Heart left ventricle (tissue), 13 donors: ENCODE results near the gene STARD3NL.

ENCODE experiments used
- CTCF ChIP-seq, 12 donors: fragments of 200-600 bp; sonication (generic) in 4 of 12; IDR thresholded peaks; one replicate each; pipeline versions ENCODE4 v1.5.0 to v1.8.0; 2018 to 2022; ENCODE audit warnings: antibody characterized with exemption in 12 of 12, mild to moderate bottlenecking in 5 of 12
- POLR2A ChIP-seq, 2 donors: fragments of 450-650 bp; IDR thresholded peaks; one replicate each; pipeline ENCODE4 v1.6.1; 2017; ENCODE audit warnings: antibody characterized with exemption in 2 of 2, mild to moderate bottlenecking in 2 of 2, moderate library complexity in 2 of 2
- donor health status: ischemic (EF 13 %, LVEDD 7.1; RV severe dilation, severe dysfunction).
- donor health status: DM: no; HTN: yes; CAD: no.
- donor health status: DM: no; HTN: no; CAD: no.
- donor health status: ischemic (EF 25% LVEDD 6.9; RV normal size, moderate dysfunction).
- donor health status: ischemic (EF 25% LVEDD 5.7; RV mildly dilated, moderate dysfunction).
- donor health status: ischemic (EF 35%, LVEDD 5.7; RV mildly dilated, moderate dysfunction).
- donor health status: nonischemic (EF 11% LVEDD 7.7; RV severe dilation, severe dysfunction).
- donor health status: DM: yes; HTN: yes; CAD: no.
- donor health status: PGD.
- donor health status: ischemic (EF 29% LVEDD 5.4; RV normal size, mild dysfunction).
- donor health status: nonischemic (EF 23%, LVEDD 6.1; RV moderate dilation, normal function).

- no peak for TF ChIP-seq CTCF (IDR thresholded peaks at IDR 0.05)
- no peak for TF ChIP-seq POLR2A (IDR thresholded peaks at IDR 0.05)
Measured at GRCh38 chr7:38229386-38229785, 51.3 kb downstream of the STARD3NL start.
